CD14-positive monocyte (primary cell): ENCODE results near the gene STIM1. TPM values are rescaled to one million over a fixed set of nuclear protein-coding genes. Genes with fewer than 3 reads are reported as not detected.

Experiments
- DNase-seq, 3 donors: peaks; one replicate each; pipeline ENCODE4 v3.0.0-alpha.2; 2011 to 2022
- H2AFZ ChIP-seq: 2 replicates; pipeline ENCODE4 v1.6.0; 2012; ENCODE audit warnings: mild to moderate bottlenecking, low read depth, low read length, inconsistent platforms; ENCODE audit not compliant: insufficient read depth, poor library complexity, severe bottlenecking
- H3K27ac ChIP-seq, 2 donors: 1 replicate in 1 of 2; 2 replicates in 1 of 2; pipeline ENCODE4 v1.5.1; 2012 to 2013; ENCODE audit warnings: low read length in 2 of 2, control low read depth in 1 of 2, inconsistent platforms in 1 of 2, low read depth in 1 of 2, mild to moderate bottlenecking in 1 of 2
- H3K27me3 ChIP-seq, 2 donors: one replicate each; pipeline versions ENCODE4 v1.6.0 to v1.6.1; 2011 to 2013; ENCODE audit warnings: low read length in 2 of 2; ENCODE audit not compliant: control insufficient read depth in 2 of 2, insufficient read depth in 2 of 2
- H3K36me3 ChIP-seq, 2 donors: replicated peaks in 1 of 2; 1 replicate in 1 of 2; 2 replicates in 1 of 2; pipeline versions ENCODE4 v1.5.1 to v1.6.1; 2012 to 2013; ENCODE audit warnings: low read length in 2 of 2, control low read depth in 1 of 2, inconsistent platforms in 1 of 2, mild to moderate bottlenecking in 1 of 2; ENCODE audit not compliant: insufficient read depth in 2 of 2, control insufficient read depth in 1 of 2
- H3K4me1 ChIP-seq, 2 donors: 1 replicate in 1 of 2; 2 replicates in 1 of 2; pipeline versions ENCODE4 v1.5.1 to v1.6.1; 2012 to 2013; ENCODE audit warnings: low read length in 2 of 2, control low read depth in 1 of 2, inconsistent platforms in 1 of 2, mild to moderate bottlenecking in 1 of 2, moderate library complexity in 1 of 2; ENCODE audit not compliant: insufficient read depth in 2 of 2, control insufficient read depth in 1 of 2
- H3K4me2 ChIP-seq: replicated peaks from 2 replicates; pipeline ENCODE3; 2012; ENCODE audit warnings: low read length, moderate library complexity, mild to moderate bottlenecking; ENCODE audit not compliant: poor library complexity, severe bottlenecking; ENCODE audit errors: extremely low read depth
- H3K4me3 ChIP-seq, 3 experiments: fragments of 200-600 bp in 1 of 3; sonication (generic) in 1 of 3; replicated peaks in 1 of 3; 1 replicate in 2 of 3; 2 replicates in 1 of 3; pipeline ENCODE4 v1.5.1; 2011 to 2013; ENCODE audit warnings: low read length in 3 of 3, mild to moderate bottlenecking in 3 of 3, control low read depth in 2 of 3, low read depth in 2 of 3, inconsistent platforms in 1 of 3, moderate library complexity in 1 of 3
- H3K79me2 ChIP-seq: 2 replicates; pipeline ENCODE4 v1.6.0; 2012; ENCODE audit warnings: mild to moderate bottlenecking, control low read depth, inconsistent platforms, low read length, moderate library complexity; ENCODE audit not compliant: insufficient read depth
- H3K9ac ChIP-seq: 2 replicates; pipeline ENCODE4 v1.6.0; 2017; ENCODE audit warnings: low read length, mild to moderate bottlenecking; ENCODE audit not compliant: insufficient read depth, poor library complexity, severe bottlenecking
- H3K9me3 ChIP-seq, 2 donors: replicated peaks in 1 of 2; 1 replicate in 1 of 2; 2 replicates in 1 of 2; pipeline versions ENCODE4 v1.5.1 to v1.6.1; 2012 to 2013; ENCODE audit warnings: low read length in 2 of 2, control low read depth in 1 of 2; ENCODE audit not compliant: control insufficient read depth in 1 of 2, insufficient read depth in 1 of 2
- H4K20me1 ChIP-seq: 2 replicates; pipeline ENCODE4 v1.6.0; 2012; ENCODE audit warnings: mild to moderate bottlenecking, low read length, control low read depth, moderate library complexity; ENCODE audit not compliant: insufficient read depth
- H3K27ac Mint-ChIP-seq, 7 donors: one replicate each; pipeline ENCODE4 v1.8.0; 2020; ENCODE audit warnings: mild to moderate bottlenecking in 7 of 7, mixed read lengths in 7 of 7, moderate library complexity in 6 of 7, inconsistent platforms in 2 of 7
- H3K27me3 Mint-ChIP-seq, 3 donors: one replicate each; pipeline ENCODE4 v1.8.0; 2021 to 2022; ENCODE audit warnings: low read depth in 3 of 3, mild to moderate bottlenecking in 3 of 3, mixed read lengths in 3 of 3, moderate library complexity in 3 of 3, inconsistent platforms in 1 of 3
- H3K36me3 Mint-ChIP-seq, 2 donors: one replicate each; pipeline ENCODE4 v1.8.0; 2020; ENCODE audit warnings: mixed read lengths in 2 of 2, inconsistent platforms in 1 of 2, mild to moderate bottlenecking in 1 of 2
- H3K4me1 Mint-ChIP-seq: one replicate; pipeline ENCODE4 v1.8.0; 2020; ENCODE audit warnings: mild to moderate bottlenecking, mixed read lengths
- H3K4me3 Mint-ChIP-seq, 2 donors: one replicate each; pipeline ENCODE4 v1.8.0; 2020; ENCODE audit warnings: mild to moderate bottlenecking in 2 of 2, mixed read lengths in 2 of 2, moderate library complexity in 1 of 2
- H3K9me3 Mint-ChIP-seq, 7 donors: one replicate each; pipeline ENCODE4 v1.8.0; 2020 to 2022; ENCODE audit warnings: mixed read lengths in 7 of 7, mild to moderate bottlenecking in 6 of 7, moderate library complexity in 6 of 7, inconsistent platforms in 2 of 7
- WGBS: methylation state at CpG from one replicate; pipeline ENCODE4 v1.1.5; 2013; ENCODE audit warnings: missing lambda C conversion rate; ENCODE audit not compliant: insufficient coverage; 5-methylcytosine and 5-hydroxymethylcytosine counted together
- intact Hi-C, 2 donors: fragments of 100-400 bp; cut with micrococcal nuclease; formaldehyde crosslinking; loops; one replicate each; pipeline versions ENCODE4 v1.15.0 to v1.15.1; 2023
- polyA plus RNA-seq, 3 donors: library from polyadenylated mRNA; depleted of rRNA in 1 of 3; unstranded in 2 of 3; stranded (reverse) in 1 of 3; fragments of 300-500 nt in 2 of 3; fragments of >200 nt in 1 of 3; fragmentation: Illumina TruSeq in 2 of 3; gene quantifications; 1 replicate in 2 of 3; 2 replicates in 1 of 3; pipeline ENCODE4 v1.2.3, GENCODE V29; 2012 to 2021
- TF ChIP-seq, protein P1 (sequence below): fragments of 200-600 bp; IDR thresholded peaks from one replicate; pipeline ENCODE4 v1.8.0; 2022; ENCODE audit warnings: antibody characterized with exemption, mild to moderate bottlenecking

Gene STIM1
- polyA plus RNA-seq, 3 donors = 14.0 to 68.6 (median 21.0) TPM

DNA sequence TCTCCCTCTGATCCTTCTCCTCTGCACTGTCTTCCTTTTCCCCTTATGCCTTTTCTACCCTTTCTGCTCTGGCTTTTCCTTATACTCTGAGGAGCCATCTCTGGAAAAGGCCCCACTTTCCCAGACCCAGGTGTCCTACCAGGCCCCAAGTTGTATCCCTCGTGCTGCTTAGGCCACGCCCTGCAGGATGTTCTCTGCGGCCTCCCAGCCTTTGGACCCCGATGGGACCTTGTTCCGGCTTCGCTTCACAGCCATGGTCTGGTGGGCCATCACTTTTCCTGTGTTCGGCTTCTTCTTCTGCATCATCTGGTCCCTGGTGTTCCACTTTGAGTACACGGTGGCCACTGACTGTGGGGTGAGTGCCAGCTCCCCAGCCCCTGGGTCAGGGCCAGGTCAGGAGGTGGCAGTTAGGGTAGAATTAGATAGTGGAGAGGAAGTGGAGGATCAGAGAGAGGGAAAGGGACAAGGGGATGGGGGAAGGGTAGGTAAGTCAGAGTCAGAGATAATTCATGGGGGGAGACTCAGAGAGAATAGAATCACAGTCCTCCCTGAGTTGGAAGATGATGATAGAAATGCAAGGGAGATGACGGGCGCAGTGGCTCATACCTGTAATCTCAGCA, 38.2 kb upstream of the STIM1 start:
- Histone ChIP-seq H3K36me3 (no peaks in the 10 kb centered on the region), H4K20me1 (no peaks in the 10 kb centered on the region), H3K79me2 (no peaks in the 10 kb centered on the region), H3K9ac (no peak overlapping the region), H2AFZ (no peak overlapping the region), H3K4me3 (no peak overlapping the region), H3K4me1 (no peaks in the 10 kb centered on the region), H3K9me3 (no peaks in the 10 kb centered on the region), H3K27ac (no peak overlapping the region), H3K27me3 (no peaks in the 10 kb centered on the region), H3K4me2 (no peak overlapping the region)
- intact Hi-C loops = no loop called here
- 93% methylated on average over 9 of the region's 10 CpGs for WGBS
- no peak for DNase-seq
- Mint-ChIP-seq H3K27ac (peak overlapping the region in 2 of 7 donors; percentile 10), H3K9me3 (no peaks in the 10 kb centered on the region), H3K36me3 (peaks cover 2 to 5% of the 10 kb centered on the region in 2 donors), H3K4me3 (no peak overlapping the region), H3K27me3 (no peaks in the 10 kb centered on the region), H3K4me1 (peaks cover 3% of the 10 kb centered on the region)
- TF ChIP-seq, protein P1, sequence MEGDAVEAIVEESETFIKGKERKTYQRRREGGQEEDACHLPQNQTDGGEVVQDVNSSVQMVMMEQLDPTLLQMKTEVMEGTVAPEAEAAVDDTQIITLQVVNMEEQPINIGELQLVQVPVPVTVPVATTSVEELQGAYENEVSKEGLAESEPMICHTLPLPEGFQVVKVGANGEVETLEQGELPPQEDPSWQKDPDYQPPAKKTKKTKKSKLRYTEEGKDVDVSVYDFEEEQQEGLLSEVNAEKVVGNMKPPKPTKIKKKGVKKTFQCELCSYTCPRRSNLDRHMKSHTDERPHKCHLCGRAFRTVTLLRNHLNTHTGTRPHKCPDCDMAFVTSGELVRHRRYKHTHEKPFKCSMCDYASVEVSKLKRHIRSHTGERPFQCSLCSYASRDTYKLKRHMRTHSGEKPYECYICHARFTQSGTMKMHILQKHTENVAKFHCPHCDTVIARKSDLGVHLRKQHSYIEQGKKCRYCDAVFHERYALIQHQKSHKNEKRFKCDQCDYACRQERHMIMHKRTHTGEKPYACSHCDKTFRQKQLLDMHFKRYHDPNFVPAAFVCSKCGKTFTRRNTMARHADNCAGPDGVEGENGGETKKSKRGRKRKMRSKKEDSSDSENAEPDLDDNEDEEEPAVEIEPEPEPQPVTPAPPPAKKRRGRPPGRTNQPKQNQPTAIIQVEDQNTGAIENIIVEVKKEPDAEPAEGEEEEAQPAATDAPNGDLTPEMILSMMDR = no peak

DNA sequence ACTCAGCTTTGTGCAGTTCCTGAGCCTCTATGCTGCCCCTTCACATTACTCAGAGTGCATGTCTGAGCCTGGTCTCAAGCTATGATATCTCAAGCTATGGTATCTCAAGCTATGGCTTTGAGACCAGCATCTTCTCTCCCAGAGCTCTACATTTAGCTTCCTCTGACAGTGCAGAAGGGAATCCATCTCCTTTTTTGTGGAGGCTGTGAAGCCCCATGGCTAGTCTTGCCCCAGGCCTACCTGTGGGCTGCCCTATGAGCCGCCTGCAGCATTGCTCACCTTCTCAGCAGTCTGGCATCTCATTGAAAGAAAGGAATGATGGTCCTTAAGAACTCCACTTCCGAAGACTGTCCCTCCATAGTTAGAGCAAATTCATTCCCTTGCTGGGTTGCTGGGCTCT, 34.5 kb upstream of the STIM1 start:
- Histone ChIP-seq H3K9ac (no peak overlapping the region), H3K4me3 (no peak overlapping the region), H4K20me1 (peaks cover 21% of the 10 kb centered on the region), H3K79me2 (peaks cover 17% of the 10 kb centered on the region), H2AFZ (no peak overlapping the region), H3K4me1 (peaks cover 15 to 17% of the 10 kb centered on the region in 2 donors), H3K27me3 (no peaks in the 10 kb centered on the region), H3K36me3 (peaks cover 8 to 10% of the 10 kb centered on the region in 2 donors), H3K4me2 (no peak overlapping the region), H3K27ac (no peak overlapping the region), H3K9me3 (no peaks in the 10 kb centered on the region)
- Mint-ChIP-seq H3K9me3 (peaks cover 0 to 3% (median 0%) of the 10 kb centered on the region in 7 donors), H3K4me3 (no peak overlapping the region), H3K27me3 (no peaks in the 10 kb centered on the region), H3K36me3 (peaks cover 11 to 14% of the 10 kb centered on the region in 2 donors), H3K27ac (peak overlapping the region in 1 of 7 donors; percentile 7), H3K4me1 (peaks cover 28% of the 10 kb centered on the region)
- no peak for DNase-seq
- WGBS = 100% methylated on average over 1 of the region's 2 CpGs
- TF ChIP-seq, protein P1 = no peak
- intact Hi-C loops = no loop called here
